Measurements from ENCODE around the gene MACF1. TPM values are rescaled to one million over a fixed set of nuclear protein-coding genes. Genes with fewer than 3 reads are reported as not detected.

Gene MACF1
- total RNA-seq, 1 donor from 2014 or later, result 386 TPM

GRCh38 chr1:39213511-39214002, 9.1 kb downstream of the MACF1 start:
- no peaks in the 10 kb centered on the region for H3K27me3 Mint-ChIP-seq (ENCODE audit: low read depth)
- H3K36me3 Mint-ChIP-seq (ENCODE audit: low read depth), result no peaks in the 10 kb centered on the region
- no peak for TF ChIP-seq CTCF (IDR thresholded peaks at IDR 0.05)
- DNase-seq (ENCODE audit: low spot score), result no peak
- H3K4me3 Mint-ChIP-seq (ENCODE audit: unreplicated experiment), result no peak overlapping the region
- H3K27ac Mint-ChIP-seq (ENCODE audit: unreplicated experiment), result peak overlapping the region; percentile 83
- no peaks in the 10 kb centered on the region for H3K9me3 Mint-ChIP-seq (ENCODE audit: low read depth)
- peaks cover 53% of the 10 kb centered on the region for H3K4me1 Mint-ChIP-seq (ENCODE audit: low read depth)

GRCh38 chr1:39214021-39214713, 9.7 kb downstream of the MACF1 start:
- Mint-ChIP-seq H3K9me3 (ENCODE audit: low read depth) (no peaks in the 10 kb centered on the region), H3K4me3 (ENCODE audit: unreplicated experiment) (no peak overlapping the region), H3K27ac (ENCODE audit: unreplicated experiment) (peak overlapping the region; percentile 83), H3K4me1 (ENCODE audit: low read depth) (peaks cover 59% of the 10 kb centered on the region), H3K36me3 (ENCODE audit: low read depth) (no peaks in the 10 kb centered on the region), H3K27me3 (ENCODE audit: low read depth) (no peaks in the 10 kb centered on the region)
- DNase-seq (ENCODE audit: low spot score), result no peak
- no peak for TF ChIP-seq CTCF (IDR thresholded peaks at IDR 0.05)

GRCh38 chr1:39214714-39214997, 10.2 kb downstream of the MACF1 start:
- no peak for TF ChIP-seq CTCF (IDR thresholded peaks at IDR 0.05)
- no peaks in the 10 kb centered on the region for H3K36me3 Mint-ChIP-seq (ENCODE audit: low read depth)
- peak overlapping the region; percentile 83 for H3K27ac Mint-ChIP-seq (ENCODE audit: unreplicated experiment)
- H3K9me3 Mint-ChIP-seq (ENCODE audit: low read depth), result no peaks in the 10 kb centered on the region
- no peaks in the 10 kb centered on the region for H3K27me3 Mint-ChIP-seq (ENCODE audit: low read depth)
- H3K4me1 Mint-ChIP-seq (ENCODE audit: low read depth), result peaks cover 60% of the 10 kb centered on the region
- H3K4me3 Mint-ChIP-seq (ENCODE audit: unreplicated experiment), result no peak overlapping the region
- no peak for DNase-seq (ENCODE audit: low spot score)

- H3K36me3 Mint-ChIP-seq (ENCODE audit: low read depth), result no peaks in the 10 kb centered on the region
These were observed 10.7 kb downstream of the MACF1 start for GRCh38 chr1:39214998-39215873.

More at GRCh38 chr1:39214998-39215873, 10.7 kb downstream of the MACF1 start:
- Mint-ChIP-seq H3K27ac (ENCODE audit: unreplicated experiment) (peak overlapping the region; percentile 83), H3K4me3 (ENCODE audit: unreplicated experiment) (no peak overlapping the region), H3K9me3 (ENCODE audit: low read depth) (no peaks in the 10 kb centered on the region), H3K27me3 (ENCODE audit: low read depth) (no peaks in the 10 kb centered on the region), H3K4me1 (ENCODE audit: low read depth) (peaks cover 59% of the 10 kb centered on the region)
- DNase-seq (ENCODE audit: low spot score), result no peak
- no peak for TF ChIP-seq CTCF (IDR thresholded peaks at IDR 0.05)

Measured in chondrocyte (in vitro differentiated cells).